Activated T-helper 17 cell treated with anti-CD3 and anti-CD28 coated beads, Interleukin-2, amount 50 U/mL, for 72 hours (primary cell): ENCODE results near the gene EPHA7. TPM values are rescaled to one million over a fixed set of nuclear protein-coding genes. Genes with fewer than 3 reads are reported as not detected.

ENCODE experiments used
- ATAC-seq: fragments of 150-1000 bp; cut with Tn5 transposase; replicated peaks from 2 replicates; pipeline ENCODE4 v1.10.0; 2021; ENCODE audit warnings: mild to moderate bottlenecking, moderate library complexity
- H3K27ac Mint-ChIP-seq: one replicate; pipeline ENCODE4 v1.8.0; 2022; ENCODE audit warnings: mixed read lengths
- H3K27me3 Mint-ChIP-seq: one replicate; pipeline ENCODE4 v1.8.0; 2022; ENCODE audit warnings: mixed read lengths
- H3K36me3 Mint-ChIP-seq: one replicate; pipeline ENCODE4 v1.8.0; 2022; ENCODE audit warnings: low read depth, mild to moderate bottlenecking, mixed read lengths
- H3K4me1 Mint-ChIP-seq: one replicate; pipeline ENCODE4 v1.8.0; 2022; ENCODE audit warnings: mixed read lengths
- H3K4me3 Mint-ChIP-seq: one replicate; pipeline ENCODE4 v1.8.0; 2022; ENCODE audit warnings: mild to moderate bottlenecking, mixed read lengths
- H3K9me3 Mint-ChIP-seq: one replicate; pipeline ENCODE4 v1.8.0; 2022; ENCODE audit warnings: mixed read lengths
- total RNA-seq, 2 donors: library from RNA; stranded (reverse); gene quantifications; one replicate each; pipeline ENCODE4 v1.2.3, GENCODE V29; 2022

The EPHA7 gene
- total RNA-seq, 2 donors from 2014 or later: not detected

DNA sequence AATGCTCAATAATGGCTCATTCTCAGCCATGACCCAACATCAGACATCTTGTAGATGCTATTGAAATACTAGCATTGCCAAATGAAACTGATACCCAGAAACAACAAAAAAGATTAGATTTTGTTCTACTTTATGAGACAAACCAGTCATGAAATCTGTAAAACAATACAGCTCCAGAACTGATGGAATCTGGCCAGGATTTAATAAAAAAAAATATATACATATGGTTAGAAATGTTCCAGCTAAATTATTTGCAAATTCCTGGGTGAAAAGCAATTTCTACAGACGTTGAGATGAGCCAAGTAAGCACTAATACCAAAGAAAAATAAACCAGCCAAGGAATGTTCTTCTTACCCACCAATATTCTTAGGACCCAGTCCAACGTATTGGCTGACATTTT is 201.3 kb downstream of the EPHA7 start:
- Mint-ChIP-seq H3K9me3 (peaks cover 13% of the 10 kb centered on the region), H3K4me1 (no peaks in the 10 kb centered on the region), H3K4me3 (no peak overlapping the region), H3K36me3 (no peaks in the 10 kb centered on the region), H3K27ac (no peak overlapping the region), H3K27me3 (no peaks in the 10 kb centered on the region)
- ATAC-seq: no peak

DNA sequence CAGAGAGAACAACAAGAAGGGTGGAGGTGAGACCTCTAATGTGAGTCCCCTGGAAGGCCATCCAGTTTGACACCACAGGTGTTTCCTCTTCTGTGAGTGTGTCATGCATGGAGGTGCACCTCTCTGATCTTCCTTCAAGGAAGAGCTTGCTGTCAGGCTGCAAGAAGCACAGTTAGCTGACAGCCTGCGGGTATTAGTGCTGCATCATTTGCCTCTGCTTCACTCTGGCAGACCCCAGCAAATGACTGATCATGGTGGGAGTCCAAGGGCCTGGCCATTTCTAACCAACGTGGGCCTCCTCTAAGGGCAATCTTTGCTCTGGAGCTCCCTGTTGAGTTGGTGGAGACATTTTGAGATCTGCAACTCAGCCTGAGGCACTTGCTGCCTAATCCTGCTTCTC is 206.3 kb downstream of the EPHA7 start:
- Mint-ChIP-seq H3K9me3 (peaks cover 11% of the 10 kb centered on the region), H3K27ac (no peak overlapping the region), H3K27me3 (no peaks in the 10 kb centered on the region), H3K36me3 (no peaks in the 10 kb centered on the region), H3K4me3 (no peak overlapping the region), H3K4me1 (no peaks in the 10 kb centered on the region)
- no peak for ATAC-seq

DNA sequence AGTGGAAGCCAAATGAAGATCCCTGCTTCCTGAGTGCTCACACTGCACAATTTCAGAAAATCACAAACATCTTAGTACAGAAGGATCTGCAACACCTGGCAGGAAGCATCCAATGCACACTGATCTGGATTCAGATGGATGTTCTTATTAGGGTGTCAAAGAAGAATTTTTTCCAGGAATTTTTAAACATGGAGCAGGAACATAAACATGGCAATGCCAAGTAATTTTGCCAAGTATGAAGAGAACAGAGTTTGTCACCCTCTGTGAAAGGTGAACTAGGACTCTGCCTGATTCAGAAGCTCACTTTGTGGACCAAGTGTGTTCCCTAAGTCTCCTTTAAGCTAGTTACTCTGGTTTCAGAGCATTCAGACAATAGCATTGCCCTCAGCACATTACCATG is 208.5 kb downstream of the EPHA7 start:
- no peak for ATAC-seq

DNA sequence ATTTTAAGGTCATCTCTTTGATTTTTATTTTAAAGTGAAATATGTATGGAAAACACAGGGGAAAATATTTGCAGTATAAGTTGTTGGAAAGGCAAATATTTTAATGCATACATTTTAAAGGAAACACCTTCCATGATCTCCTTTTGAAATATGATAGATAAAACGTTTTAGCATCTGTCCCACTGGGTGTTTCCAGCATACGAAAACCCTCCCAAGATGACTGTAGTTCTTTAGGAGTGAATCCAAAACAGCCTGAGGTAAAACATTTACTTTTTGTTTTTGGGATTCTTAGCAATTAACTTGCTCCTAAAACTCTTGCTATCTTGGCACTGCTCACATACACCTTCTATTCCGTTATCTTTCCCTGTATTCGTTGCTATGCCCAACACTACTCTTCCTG is 210.0 kb downstream of the EPHA7 start:
- Mint-ChIP-seq H3K4me1 (no peaks in the 10 kb centered on the region), H3K27ac (no peak overlapping the region), H3K36me3 (no peaks in the 10 kb centered on the region), H3K9me3 (peaks cover 17% of the 10 kb centered on the region), H3K27me3 (no peaks in the 10 kb centered on the region), H3K4me3 (no peak overlapping the region)
- no peak for ATAC-seq

More for the DNA sequence above, 208.5 kb downstream of the EPHA7 start:
- H3K9me3 Mint-ChIP-seq: peaks cover 13% of the 10 kb centered on the region
- no peak overlapping the region for H3K27ac Mint-ChIP-seq
- no peaks in the 10 kb centered on the region for H3K4me1 Mint-ChIP-seq
- no peaks in the 10 kb centered on the region for H3K36me3 Mint-ChIP-seq
- H3K4me3 Mint-ChIP-seq: no peak overlapping the region
- no peaks in the 10 kb centered on the region for H3K27me3 Mint-ChIP-seq

DNA sequence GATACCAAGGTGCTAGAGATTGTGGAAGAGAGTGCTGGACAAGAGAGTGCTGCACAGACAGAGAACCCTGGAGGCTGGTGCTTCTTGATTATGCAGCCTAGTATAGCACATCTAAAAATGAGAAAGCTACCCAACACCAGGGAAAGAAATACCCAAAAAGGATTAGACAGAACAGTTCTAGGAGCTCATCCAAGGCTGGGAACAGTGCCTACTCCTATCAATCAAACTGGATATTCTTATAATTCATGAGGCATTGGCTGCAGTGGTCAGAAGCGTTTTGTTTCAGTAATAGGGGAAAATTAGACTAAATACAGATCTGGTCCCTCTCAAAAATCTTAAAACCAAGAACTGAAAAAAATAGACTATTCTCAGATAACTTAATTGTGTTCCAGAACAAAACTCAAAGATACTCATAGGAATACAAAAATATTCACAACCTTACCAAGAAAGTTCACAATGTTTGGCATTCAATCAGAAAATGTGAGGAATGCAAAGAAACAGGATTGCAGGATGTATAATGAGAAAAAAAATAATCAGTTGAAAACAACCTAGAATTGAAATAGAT is 222.9 kb downstream of the EPHA7 start:
- Mint-ChIP-seq H3K4me3 (no peak overlapping the region), H3K27me3 (no peaks in the 10 kb centered on the region), H3K27ac (no peak overlapping the region), H3K4me1 (no peaks in the 10 kb centered on the region), H3K36me3 (no peaks in the 10 kb centered on the region), H3K9me3 (peaks cover 18% of the 10 kb centered on the region)
- no peak for ATAC-seq

DNA sequence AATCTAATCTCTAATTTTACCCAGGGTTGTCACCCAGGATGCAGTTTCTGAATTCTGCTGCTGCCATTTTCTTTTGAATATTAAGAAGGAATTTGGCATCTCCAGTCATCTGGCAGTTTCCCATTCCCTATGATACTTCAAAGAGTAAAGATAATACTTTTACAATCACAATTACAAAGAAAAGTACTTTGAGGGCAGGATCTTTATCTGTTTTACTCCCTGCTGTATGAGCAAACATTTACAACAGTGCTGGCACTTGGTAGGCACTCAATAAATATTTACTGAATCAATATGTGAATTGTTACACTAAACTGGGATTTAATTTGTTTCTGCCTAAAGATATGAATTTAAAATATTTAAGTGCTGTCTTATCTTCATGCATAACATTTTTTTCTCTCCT is 224.9 kb downstream of the EPHA7 start:
- no peak for ATAC-seq
- Mint-ChIP-seq H3K4me1 (no peaks in the 10 kb centered on the region), H3K9me3 (peaks cover 19% of the 10 kb centered on the region), H3K27ac (no peak overlapping the region), H3K27me3 (no peaks in the 10 kb centered on the region), H3K36me3 (no peaks in the 10 kb centered on the region), H3K4me3 (no peak overlapping the region)

DNA sequence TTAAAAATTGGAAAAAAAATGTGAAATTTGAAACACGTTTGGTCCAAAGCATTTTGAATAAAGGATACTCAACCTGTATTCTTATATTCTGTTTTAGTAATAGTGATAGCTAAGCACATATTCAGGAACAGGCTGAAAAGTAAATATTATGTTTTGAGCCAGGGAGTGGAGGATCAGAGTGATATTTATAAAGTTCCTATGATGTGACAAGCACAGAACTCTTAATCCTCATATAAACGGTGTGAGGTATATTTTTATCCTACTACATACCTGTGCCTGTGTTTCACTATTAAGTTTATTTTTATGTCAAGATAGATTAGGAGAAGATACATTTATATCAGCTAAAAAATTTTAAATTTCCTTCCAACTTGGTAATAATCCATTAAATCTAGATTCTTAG is 225.5 kb downstream of the EPHA7 start:
- Mint-ChIP-seq H3K27me3 (no peaks in the 10 kb centered on the region), H3K4me3 (no peak overlapping the region), H3K27ac (no peak overlapping the region), H3K9me3 (peaks cover 19% of the 10 kb centered on the region), H3K36me3 (no peaks in the 10 kb centered on the region), H3K4me1 (no peaks in the 10 kb centered on the region)
- ATAC-seq: no peak
